Measurements from ENCODE around the gene DENND1A.

- TF ChIP-seq CTCF (IDR thresholded peaks at IDR 0.05; ENCODE audit: insufficient read depth, low read depth, low read length) (no peak), EZH2 (IDR thresholded peaks at IDR 0.05; ENCODE audit: insufficient read depth, low read length) (no peak)
Observed at GRCh38 chr9:123482295-123482968, 447.5 kb downstream of the DENND1A start.

All from astrocyte (in vitro differentiated cells and primary cell).